Islet precursor cell (in vitro differentiated cells): ENCODE data around the gene APEH.
A peak's percentile ranks its signal among the peaks of the same experiment; 100 is the strongest.

Experiments
- DNase-seq: peaks from one replicate; pipeline ENCODE4 v3.0.0-alpha.2; 2018

Gene APEH

DNA sequence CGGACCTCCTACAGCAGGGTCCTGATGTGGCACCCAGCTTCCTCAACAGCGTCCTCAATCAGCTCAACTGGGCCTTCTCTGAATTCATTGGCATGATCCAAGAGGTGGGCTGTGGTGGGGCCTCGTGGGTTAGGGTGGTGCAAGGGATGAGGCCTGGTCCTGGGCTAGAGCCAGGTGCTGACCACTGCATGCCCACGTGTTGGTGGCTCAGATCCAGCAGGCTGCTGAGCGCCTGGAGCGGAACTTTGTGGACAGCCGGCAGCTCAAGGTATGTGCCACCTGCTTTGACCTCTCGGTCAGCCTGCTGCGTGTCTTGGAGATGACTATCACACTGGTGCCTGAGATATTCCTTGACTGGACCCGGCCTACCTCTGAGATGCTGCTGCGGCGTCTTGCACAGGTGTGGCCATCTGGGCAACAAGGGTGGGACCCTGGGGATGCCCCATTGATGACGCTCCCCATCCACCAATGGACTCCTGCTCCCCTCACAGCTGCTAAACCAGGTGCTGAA is 41.5 kb downstream of the APEH start:
- DNase-seq: peak; percentile 51

DNA sequence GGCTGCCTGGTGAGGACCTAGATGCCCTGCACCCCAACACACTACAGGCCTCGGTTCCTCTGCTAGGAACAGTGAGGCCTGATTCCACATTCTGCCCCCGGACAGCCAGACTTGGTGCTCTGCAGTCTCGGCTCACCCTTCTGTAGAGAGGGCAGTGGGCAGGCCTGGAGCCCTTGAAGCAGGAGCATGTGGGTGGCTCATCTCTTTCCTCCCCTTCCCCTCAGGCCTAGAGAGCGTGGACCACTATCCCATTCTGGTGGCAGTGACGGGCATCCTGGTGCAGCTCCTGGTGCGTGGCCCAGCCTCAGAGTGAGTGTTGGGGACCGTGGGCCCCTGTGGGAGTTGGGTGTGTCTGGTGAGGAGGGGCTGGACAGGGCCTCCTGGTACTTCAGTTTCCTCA is 42.0 kb downstream of the APEH start:
- peak; percentile 31 for DNase-seq

DNA sequence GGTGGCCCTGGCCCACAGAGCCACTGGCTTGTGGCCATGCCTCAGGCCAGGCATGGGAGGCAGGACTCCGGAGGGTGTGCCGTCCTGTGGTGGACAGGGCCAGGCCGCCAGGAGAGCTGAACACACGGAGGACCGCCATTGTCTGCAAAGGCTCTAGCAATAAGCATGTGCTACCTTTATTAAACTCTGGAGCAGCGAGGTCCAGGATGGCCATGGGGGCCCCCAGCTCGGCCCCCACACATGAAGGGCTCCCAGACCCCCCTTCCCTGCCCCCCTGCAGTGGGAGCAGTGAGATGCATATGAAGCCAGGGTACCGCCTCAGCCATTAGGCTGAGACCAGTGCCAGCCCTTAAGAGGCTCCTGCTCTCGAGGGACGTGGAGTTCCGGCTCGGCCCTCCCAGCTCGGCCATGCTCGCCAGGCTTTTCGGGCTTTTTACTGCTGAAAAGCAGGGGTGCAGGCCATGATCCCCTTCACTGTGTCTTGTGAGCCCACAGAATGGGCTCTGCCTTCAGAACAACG is 42.6 kb downstream of the APEH start:
- peak; percentile 47 for DNase-seq

DNA sequence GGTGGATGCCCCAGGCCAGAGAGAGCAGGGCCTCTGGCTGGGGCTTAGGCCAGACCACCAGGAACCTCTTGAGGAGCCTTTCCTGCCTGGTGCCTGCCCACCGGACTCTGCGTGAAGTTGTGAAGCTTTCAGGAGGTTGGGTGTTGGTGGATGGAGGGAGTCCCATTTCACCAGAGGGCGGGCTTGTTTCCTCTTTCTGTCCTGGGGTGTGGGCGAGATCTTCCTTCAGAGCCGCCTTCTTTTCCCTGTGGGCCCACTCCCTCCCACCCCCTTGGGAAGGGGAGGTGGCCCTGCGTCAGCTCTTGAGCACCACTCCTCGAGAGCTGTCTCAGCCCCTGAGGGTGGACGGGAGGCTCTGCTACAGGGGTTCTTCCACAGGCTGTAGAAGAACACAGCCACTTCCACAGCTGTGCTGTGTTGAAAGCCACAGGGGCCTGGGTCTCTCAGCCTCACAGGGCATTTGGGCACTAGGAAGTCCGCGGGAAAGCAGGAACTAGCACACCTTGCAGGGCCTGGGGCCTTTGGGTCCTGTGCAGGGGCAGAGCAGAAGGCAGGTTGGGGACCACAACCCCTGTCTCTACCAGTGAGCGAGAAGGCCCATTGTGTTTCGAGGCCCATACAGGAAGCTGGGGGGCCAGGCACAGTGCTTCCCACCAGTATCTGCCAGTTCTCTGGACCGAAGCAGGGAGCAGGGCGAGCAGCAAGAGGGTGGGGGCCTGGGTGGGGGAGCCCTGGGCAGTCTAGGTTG is 43.2 kb downstream of the APEH start:
- DNase-seq: peak; percentile 52

DNA sequence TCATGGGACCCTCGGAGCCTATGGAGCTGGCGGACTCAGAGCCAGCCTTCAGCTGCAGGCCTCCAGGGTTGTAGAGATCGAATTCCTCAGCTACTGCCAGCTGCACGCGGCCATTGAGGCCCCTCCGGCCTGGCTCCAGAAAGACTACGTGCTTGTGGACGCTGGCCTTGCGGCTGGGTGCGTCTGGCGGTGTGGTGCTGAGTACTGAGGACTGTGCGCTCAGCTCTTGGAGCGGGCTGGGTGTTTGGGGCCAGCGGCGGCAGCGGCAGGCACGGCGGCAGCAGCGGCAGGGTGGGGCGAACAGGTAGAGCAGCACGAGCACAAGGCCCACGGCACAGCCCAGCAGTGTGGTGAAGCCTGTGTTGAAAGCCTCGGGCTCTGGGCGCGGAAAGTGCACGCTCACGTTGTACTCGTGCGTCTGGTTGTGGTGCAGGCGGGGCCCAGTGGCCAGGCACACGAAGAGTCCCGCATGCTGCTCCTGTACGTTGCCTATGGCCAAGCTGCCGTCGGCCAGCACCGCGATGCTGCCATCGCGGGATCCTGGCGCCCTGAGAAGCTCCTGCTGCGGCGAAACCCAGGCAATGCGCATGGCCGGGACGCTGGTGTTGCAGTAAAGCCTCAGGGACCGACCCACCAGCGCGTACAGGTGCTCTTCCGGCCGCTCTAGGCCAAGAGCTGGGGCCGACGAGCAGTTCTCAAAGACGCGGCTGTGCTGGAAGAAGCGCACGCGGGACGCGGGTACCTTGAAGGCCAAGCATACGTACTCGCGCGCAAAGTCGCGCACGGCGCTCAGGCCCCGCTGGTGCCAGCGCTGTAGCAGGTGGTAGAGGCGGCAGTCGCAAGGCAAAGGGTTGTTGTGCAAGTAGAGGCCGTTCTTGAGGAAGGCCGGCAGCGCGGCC is 44.1 kb downstream of the APEH start:
- no peak for DNase-seq

DNA sequence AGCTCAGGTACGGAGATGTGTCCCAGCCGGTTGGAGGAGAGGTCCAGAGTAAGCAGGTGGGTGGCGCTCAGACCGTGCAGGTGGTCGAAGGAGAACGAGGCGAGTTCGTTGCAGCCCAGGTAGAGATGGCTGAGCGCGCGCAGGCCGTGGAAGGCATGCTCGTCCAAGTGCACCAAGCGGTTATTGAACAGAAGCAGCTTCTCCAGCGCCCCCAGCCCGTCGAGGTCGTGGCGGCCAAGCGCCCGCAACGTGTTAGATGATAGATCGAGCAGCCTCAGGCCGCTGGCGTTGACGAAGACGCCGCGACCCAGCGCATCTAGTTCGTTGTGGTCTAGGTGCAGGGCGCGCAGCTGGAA is 44.7 kb downstream of the APEH start:
- peak; percentile 63 for DNase-seq

DNA sequence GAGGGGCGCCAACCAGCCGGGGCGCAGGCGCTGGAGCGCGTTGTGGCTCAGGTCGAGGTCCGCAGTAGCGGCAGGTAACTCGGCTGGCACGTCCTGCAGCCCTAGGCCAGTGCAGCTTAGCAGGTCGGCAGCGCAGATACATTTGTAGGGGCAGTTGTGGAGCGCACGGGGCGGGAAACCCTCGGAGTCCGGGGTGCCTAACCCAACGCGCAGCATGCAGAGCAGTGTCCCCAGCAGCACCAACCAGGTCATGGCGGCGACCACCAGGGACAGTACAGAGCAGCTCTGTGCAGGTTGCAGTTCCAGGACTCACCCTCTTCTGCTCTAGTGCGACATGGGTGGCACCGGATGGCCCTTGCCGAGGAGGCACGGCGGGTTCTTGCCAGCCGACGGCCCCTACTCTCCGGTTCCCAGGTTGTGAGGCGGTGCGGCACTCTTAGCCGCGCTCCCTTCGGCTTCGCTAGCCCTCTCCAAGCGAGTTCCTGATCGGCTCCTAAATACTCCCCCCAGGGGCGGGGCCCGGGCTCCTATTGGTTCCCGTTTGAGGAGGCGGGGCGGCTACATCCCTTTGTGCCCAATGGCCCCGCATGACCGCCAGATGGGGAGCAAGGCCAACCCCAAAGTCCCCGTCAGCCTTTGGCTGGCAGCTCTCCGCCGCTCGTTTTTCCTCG is 45.2 kb downstream of the APEH start, which contains the start of gene AMIGO3:
TSS of gene AMIGO3 (minus strand) at position 471 of the 671 bp plus-strand sequence. CDS start at position 252, 219 bp downstream.
- DNase-seq: peak; percentile 96

DNA sequence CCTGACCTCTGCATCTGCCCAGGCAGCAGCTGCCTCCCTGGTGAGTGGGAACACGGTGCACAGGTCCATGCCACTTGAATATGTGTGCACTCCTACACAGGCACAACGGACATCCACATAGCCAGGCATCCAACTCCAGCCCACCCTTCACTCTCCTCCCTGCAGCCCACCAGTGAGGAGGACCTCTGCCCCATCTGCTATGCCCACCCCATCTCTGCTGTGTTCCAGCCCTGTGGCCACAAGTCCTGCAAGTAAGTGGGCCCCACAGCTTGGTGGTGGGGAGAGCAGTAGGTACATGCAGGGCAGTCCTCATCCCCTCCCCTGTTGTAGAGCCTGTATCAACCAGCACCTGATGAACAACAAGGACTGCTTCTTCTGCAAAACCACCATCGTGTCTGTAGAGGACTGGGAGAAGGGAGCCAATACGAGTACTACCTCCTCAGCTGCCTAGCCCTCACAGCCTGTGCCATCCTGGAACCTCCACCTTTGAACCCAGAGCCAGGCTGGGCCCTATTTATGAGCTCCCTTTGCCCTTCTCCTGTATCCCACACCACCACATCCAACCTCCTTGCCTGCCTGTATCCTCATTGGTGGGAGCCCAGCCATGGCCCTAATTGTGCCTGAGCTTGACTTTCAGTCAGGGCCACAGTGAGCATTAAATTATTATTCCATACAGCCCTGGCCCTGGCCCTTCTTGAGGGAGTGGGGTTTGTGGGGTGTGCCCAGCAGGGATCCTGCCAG is 46.9 kb downstream of the APEH start:
- DNase-seq: peak; percentile 49

DNA sequence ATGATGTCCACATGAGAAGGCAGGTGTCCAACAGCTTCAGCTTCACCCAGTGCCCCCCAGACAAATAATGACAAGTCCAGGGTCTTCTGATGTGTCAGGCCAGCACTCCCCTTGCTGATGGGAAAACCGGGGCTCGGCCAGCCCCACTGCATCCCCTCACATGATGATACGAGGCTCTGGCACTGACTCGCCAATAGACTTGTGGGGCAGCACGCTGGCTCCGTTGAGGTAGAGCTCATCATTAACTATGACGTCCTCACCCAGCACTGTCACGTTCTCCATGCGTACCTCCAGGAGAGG is 47.4 kb downstream of the APEH start:
- peak; percentile 48 for DNase-seq

DNA sequence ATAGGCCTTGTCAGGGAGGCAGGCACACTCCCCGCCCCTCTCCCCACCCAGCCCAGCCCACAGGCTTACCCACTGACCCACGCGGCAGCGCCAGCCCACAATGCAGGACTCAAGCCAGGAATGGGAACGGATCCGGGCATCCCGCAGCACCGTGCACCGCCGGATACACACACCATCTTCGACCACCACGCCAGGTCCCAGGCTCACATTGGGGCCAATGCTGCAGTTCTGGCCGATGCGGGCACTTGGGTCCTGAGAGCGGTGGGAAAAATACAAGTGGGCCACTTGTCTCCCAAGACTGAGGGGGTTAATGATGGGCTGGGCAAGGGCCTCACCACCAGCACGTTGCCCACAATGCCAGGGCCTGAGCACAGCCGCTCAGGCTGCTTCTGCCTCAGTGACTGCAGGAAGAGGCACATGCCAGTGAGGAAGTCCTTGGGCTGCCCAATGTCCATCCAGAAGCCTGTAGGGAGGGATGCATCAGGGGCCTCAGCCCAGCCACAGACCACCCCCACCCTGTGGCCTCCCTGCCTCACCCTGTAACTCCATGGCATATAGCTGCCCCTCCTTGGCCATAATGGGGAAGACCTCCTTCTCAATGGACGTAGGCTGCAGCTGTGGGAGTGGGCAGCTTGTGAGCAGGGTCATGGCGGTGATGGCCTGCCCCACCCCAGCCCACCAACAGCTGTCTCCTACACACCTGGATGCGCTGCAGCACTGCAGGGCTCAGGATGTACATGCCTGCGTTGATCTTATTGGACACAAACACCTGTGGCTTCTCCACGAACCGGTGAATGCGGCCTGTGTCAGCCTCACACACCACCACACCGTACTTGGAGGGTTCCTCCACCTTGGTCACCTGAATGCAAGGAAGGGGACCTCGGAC is 48.0 kb downstream of the APEH start:
- DNase-seq: peak; percentile 46

DNA sequence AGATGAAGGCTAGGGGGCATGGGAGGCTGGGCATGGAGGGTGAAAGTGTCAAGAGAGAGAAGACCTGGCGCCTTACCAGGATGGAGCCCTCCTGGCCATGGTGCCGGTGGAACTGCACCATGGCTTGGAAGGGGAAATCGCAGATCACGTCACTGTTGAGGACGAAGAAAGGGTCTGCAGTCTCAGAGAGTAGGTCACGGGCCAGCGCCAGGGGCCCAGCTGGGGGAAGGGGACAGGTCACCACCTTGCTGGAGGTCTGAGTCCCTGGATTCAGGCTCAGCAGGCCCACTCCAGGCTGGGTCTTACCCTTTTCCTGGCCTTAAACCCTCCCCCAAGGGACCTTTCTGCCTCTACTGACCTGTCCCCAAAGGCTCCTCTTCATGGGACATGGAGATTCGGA is 48.7 kb downstream of the APEH start:
- no peak for DNase-seq

DNA sequence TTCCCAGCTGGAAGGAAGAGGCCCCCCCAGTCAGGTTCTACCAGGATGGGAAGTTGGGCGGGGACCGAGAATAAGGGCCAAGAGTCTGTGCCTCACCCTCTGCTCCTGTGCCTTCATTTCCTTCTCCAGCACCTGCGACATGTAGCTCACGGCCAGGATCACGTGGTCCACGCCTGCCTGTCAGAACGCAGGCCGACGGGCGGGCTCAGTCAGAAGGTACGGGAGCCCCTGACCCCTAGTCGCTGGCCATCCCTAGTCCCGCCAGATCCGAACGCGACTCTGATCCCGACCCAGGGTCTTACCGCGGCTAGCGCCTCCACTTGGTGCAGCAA is 49.1 kb downstream of the APEH start:
- peak; percentile 74 for DNase-seq

DNA sequence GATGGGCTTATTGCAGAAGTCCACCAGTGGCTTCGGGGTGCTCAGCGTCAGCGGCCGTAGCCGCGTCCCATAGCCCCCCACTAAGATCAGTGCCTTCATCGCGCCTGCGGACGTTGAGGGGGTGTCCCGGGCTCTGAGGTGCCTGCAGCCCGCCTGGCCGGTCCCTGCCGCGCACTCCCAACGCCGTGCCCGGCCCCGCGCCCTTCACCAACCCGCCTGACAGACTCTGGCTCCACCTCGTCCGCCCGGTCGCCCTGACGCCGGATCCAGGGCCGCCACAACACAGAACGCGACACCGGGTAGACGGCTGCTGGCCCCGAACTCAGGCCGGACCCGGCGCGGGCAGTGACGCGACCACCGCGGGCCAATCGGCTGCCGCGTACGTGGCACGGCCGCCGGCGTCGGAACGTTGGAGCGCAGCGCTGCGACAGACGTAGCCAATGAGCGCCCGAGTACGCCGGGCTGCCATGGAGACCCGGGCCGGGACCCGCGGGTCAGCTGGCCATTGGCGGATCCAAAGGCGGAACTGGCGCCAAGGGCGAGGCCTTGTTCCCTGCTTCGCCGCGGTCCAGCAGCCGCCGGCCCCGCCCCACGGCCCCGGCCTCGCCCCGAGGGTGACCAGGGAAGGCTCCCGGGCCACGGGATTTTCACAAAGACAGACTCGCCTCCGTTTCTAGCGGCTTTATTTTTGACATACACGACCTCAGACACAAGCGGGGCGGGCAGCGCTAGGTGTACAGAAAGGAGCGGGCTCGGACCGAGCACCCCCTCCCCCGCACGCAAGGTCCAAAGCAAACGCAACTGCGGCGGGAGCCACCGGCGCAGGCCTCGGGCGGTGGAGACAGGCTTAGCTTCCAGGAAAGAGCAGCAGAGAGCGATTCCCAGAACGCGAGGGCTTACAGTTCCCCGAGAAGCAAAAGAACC is 49.7 kb downstream of the APEH start, which contains the start of gene GMPPB:
TSS of gene GMPPB (minus strand) at position 324 of the 924 bp plus-strand sequence. CDS start at position 99, 225 bp downstream.
- peak; percentile 99 for DNase-seq

DNA sequence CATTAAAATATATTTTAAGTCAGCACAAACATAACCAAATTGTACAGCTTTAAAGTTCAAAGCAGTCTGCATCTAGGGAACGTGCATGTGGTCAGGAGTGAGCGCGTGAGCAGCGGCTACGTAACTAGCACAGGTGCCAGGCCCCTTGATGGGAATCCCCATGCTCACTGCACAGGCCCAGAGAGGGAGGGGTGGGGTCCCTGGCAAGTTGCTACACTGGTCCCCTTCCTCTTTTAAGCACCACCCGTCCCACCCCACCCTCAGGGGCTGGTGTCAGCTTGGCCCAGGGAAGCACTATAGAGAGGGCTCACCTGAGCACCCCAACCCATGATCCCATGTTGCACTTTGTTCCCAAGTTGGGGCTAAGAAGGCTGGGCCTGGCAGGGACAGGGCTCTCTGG is 50.4 kb downstream of the APEH start:
- peak; percentile 54 for DNase-seq

DNA sequence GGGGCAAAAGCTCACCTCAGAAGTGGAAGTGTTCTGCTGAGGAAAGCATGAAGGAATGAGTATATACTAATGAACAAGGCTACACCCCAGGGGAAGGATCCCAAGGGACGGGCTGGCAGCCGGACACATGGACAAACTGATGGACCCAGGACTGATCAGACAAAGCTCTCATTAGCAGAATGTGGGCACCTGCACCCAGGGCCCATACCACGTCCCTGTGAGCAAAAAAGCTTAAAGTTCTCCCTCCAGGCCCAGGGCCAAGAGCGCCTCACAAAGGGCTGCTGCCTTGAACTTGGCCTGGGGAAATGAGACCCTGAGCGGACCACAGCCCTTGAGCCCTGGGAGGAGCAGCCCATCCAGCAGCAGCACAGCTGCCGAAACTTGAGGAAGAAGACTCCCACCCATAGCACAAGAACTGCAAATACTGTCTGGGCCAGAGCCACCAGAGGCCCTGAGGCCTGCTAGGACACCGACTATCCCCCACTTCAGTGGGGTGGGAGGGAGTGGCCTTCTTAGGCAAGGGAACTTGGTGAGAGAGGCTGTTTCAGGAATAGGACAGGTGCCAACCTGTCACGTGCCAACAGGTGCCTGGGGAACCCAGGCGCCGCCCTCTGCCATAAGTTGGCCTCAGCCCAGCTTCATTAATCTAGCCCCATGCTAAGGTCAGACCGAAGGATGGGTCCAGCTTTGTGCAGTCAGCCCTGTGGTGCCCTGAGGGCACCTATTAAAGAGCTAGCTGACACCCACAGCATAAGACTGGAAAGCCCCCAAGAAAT is 51.9 kb downstream of the APEH start:
- DNase-seq: peak; percentile 45

DNA sequence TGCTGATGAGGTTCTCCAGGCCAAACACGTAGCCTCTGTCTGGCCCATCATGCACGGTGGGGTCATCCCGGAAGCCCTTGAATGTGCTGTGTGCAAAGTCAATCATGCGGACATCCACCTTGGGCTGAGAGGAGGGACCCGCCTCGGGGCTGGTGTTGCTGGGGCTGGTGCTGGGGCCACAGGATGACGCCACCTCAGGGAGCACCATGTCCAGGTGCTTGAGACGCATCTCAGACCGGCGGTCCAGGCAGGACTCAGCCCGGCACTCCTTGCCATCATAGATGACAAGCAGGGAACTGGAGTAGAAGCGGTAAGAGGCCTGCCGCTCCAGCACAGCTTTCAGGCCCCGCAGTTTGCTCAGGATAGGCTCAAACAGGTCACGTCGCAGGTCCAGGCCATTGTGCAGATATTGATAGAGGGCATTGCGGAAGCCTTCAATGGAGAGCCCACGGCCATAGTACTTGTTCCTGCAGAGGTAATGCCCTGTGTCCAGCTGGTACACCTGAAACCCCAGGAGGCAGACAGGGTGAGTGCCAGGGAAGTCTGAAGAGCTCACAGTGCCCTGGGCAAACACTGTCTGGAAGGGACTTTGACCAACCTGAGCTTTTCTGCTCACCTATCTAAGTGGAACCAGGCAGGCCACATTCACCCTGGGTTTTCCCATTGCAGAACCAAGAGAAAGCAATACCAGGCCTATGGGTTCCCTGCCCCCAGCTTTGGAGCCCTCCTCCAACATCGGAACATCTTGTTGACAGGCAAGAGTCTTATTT is 53.2 kb downstream of the APEH start:
- peak; percentile 41 for DNase-seq

DNA sequence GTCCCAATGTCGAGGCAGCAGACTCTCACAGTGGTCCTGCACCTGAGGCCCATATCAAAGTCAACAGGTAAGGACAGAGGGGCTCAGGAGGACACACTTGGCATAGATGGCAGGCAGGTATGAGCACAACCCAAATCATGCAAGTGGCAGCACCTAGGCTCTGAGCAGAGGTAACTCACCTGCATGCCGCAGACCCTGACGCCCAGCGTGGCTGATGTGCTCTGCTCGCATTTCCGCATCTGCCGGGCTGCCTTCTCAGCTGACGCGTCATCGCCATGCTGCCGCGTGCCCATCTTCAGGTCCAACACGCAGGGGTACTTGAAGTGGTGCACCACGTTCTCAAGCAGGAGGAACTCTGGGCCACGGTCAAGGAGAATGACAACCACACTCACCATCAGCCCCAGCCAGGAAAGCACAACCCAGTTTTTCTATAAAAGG is 53.8 kb downstream of the APEH start:
- DNase-seq: peak; percentile 41

DNA sequence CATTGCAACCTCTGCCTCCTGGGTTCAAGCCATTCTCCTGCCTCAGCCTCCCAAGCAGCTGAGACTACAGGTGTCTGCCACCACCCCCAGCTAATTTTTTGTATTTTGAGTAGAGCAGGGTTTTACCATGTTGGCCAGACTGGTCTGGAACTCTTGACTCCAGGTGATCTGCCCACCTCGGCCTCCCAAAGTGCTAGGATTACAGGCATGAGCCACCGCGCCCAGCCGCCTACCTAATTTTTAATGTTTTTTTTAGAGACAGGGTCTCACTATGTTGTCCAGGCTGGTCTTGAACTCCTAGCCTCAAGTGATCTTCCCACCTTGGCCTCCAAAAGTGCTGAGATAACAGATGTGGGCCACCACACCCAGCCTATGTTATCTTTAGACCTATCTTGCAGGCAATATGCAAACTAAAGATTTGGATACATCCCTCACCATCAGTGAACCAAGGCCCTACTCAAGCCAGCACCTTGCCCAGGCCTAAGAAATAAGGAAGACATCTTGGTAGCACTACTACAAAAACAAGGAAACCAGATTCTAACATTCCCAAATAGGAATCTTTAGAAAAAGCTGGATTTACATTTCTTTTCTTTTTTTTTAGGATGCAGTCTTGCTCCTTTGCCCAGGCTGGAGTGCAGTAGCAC is 55.9 kb downstream of the APEH start:
- DNase-seq: no peak
